ENCODE data around the gene ZC3H10. TPM values are rescaled to one million over a fixed set of nuclear protein-coding genes. Genes with fewer than 3 reads are reported as not detected.

Gene ZC3H10
- total and polyA plus RNA-seq, 2 of the 13 experiments (the other 11 are each of a cell fraction or from before 2014, with no cell fraction given) = 0.70 to 2.3 TPM

- no peak for TF ChIP-seq RNF219 (CRISPR knock-in tag; IDR thresholded peaks at IDR 0.05)
- TF ChIP-seq, protein P1, sequence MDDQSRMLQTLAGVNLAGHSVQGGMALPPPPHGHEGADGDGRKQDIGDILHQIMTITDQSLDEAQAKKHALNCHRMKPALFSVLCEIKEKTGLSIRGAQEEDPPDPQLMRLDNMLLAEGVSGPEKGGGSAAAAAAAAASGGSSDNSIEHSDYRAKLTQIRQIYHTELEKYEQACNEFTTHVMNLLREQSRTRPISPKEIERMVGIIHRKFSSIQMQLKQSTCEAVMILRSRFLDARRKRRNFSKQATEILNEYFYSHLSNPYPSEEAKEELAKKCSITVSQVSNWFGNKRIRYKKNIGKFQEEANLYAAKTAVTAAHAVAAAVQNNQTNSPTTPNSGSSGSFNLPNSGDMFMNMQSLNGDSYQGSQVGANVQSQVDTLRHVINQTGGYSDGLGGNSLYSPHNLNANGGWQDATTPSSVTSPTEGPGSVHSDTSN (CRISPR knock-in tag; IDR thresholded peaks at IDR 0.05; ENCODE audit: borderline replicate concordance) = 0 out of 2 replicates have a peak, but pooled peaks have one; percentile 63
- TF ChIP-seq NR2F6 (IDR thresholded peaks at IDR 0.05) = 0 out of 2 replicates have a peak, but pooled peaks have one; percentile 27
- peak; percentile 74 for TF ChIP-seq NR2F6 (CRISPR knock-in tag; IDR thresholded peaks at IDR 0.05)
- TF ChIP-seq, protein P2, sequence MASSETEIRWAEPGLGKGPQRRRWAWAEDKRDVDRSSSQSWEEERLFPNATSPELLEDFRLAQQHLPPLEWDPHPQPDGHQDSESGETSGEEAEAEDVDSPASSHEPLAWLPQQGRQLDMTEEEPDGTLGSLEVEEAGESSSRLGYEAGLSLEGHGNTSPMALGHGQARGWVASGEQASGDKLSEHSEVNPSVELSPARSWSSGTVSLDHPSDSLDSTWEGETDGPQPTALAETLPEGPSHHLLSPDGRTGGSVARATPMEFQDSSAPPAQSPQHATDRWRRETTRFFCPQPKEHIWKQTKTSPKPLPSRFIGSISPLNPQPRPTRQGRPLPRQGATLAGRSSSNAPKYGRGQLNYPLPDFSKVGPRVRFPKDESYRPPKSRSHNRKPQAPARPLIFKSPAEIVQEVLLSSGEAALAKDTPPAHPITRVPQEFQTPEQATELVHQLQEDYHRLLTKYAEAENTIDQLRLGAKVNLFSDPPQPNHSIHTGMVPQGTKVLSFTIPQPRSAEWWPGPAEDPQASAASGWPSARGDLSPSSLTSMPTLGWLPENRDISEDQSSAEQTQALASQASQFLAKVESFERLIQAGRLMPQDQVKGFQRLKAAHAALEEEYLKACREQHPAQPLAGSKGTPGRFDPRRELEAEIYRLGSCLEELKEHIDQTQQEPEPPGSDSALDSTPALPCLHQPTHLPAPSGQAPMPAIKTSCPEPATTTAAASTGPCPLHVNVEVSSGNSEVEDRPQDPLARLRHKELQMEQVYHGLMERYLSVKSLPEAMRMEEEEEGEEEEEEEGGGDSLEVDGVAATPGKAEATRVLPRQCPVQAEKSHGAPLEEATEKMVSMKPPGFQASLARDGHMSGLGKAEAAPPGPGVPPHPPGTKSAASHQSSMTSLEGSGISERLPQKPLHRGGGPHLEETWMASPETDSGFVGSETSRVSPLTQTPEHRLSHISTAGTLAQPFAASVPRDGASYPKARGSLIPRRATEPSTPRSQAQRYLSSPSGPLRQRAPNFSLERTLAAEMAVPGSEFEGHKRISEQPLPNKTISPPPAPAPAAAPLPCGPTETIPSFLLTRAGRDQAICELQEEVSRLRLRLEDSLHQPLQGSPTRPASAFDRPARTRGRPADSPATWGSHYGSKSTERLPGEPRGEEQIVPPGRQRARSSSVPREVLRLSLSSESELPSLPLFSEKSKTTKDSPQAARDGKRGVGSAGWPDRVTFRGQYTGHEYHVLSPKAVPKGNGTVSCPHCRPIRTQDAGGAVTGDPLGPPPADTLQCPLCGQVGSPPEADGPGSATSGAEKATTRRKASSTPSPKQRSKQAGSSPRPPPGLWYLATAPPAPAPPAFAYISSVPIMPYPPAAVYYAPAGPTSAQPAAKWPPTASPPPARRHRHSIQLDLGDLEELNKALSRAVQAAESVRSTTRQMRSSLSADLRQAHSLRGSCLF (CRISPR knock-in tag; IDR thresholded peaks at IDR 0.05; ENCODE audit: borderline replicate concordance) = no peak
- TF ChIP-seq NPAS2 (CRISPR knock-in tag; IDR thresholded peaks at IDR 0.05; ENCODE audit: borderline replicate concordance) = no peak
- TF ChIP-seq, protein P3, sequence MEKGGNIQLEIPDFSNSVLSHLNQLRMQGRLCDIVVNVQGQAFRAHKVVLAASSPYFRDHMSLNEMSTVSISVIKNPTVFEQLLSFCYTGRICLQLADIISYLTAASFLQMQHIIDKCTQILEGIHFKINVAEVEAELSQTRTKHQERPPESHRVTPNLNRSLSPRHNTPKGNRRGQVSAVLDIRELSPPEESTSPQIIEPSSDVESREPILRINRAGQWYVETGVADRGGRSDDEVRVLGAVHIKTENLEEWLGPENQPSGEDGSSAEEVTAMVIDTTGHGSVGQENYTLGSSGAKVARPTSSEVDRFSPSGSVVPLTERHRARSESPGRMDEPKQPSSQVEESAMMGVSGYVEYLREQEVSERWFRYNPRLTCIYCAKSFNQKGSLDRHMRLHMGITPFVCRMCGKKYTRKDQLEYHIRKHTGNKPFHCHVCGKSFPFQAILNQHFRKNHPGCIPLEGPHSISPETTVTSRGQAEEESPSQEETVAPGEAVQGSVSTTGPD (CRISPR knock-in tag; IDR thresholded peaks at IDR 0.05) = no peak
- TF ChIP-seq ZNF484 (CRISPR knock-in tag; IDR thresholded peaks at IDR 0.05; ENCODE audit: borderline replicate concordance, low read depth) = no peak
- TF ChIP-seq TCF12 (IDR thresholded peaks at IDR 0.05) = no peak
- TF ChIP-seq TCF12 (CRISPR knock-in tag; IDR thresholded peaks at IDR 0.05) = no peak
- peak; percentile 92 for TF ChIP-seq U2AF1 (optimal IDR thresholded peaks at IDR 0.05; ENCODE audit: low read depth, low read length)
- TF ChIP-seq HOXA9 (CRISPR knock-in tag; IDR thresholded peaks at IDR 0.05; ENCODE audit: borderline replicate concordance) = no peak; the same call in none of the 2 replicates
- no peak for TF ChIP-seq EEA1 (CRISPR knock-in tag; IDR thresholded peaks at IDR 0.05; ENCODE audit: borderline replicate concordance)
- peak; percentile 92 for TF ChIP-seq SRSF1 (optimal IDR thresholded peaks at IDR 0.05; ENCODE audit: low read depth, low read length)
- no peak for TF ChIP-seq SOX13 (IDR thresholded peaks at IDR 0.05)
- peak in 1 of 2 experiments; percentile 44; a peak in 1 of 4 replicates for TF ChIP-seq SOX13 (CRISPR knock-in tag; conservative IDR thresholded peaks at IDR 0.05 in 1 of 2, IDR thresholded peaks at IDR 0.05 in 1 of 2)
- TF ChIP-seq ZNF616 (CRISPR knock-in tag; IDR thresholded peaks at IDR 0.05; ENCODE audit: low read depth) = peak; percentile 86; the same call in 1 of the 2 replicates
Observed at GRCh38 chr12:56104109-56104814, 13.8 kb upstream of the ZC3H10 start, which contains the start of gene PA2G4 (continued).

Measured in HepG2 (cell line).